Tongue (tissue), 2 donors: ENCODE results near the gene FCGR1A. TPM values are rescaled to one million over a fixed set of nuclear protein-coding genes. Genes with fewer than 3 reads are reported as not detected.
"Not testable (repeated sequence)": the region's sequence is repeated elsewhere in the genome, so short reads cannot be mapped to it uniquely, and the experiment has no call there.

ENCODE experiments used
- DNase-seq: peaks from one replicate; pipeline ENCODE4 v3.0.0-alpha.2; 2015
- total RNA-seq: library from RNA; depleted of rRNA; stranded (reverse); fragments of >200 nt; gene quantifications from one replicate; pipeline ENCODE4 v1.2.3, GENCODE V29; 2014

Gene FCGR1A
- total RNA-seq, 1 donor from 2014 or later: 1.7 TPM

GRCh38 chr1:149841149-149841548 is 58.7 kb downstream of the FCGR1A start:
- DNase-seq: not testable (repeated sequence)

Other genes with a start within 250 kb of the FCGR1A start
- gene PPIAL4C, start 198.8 kb upstream of the FCGR1A start, total RNA-seq: not detected
- gene BOLA1, start 116.9 kb downstream of the FCGR1A start, total RNA-seq: 15.3 TPM
- 3.7 TPM for gene SV2A, start 135.2 kb downstream of the FCGR1A start, total RNA-seq
- 9.9 TPM for gene SF3B4, start 145.1 kb downstream of the FCGR1A start, total RNA-seq
- 21.0 TPM for gene MTMR11, start 154.2 kb downstream of the FCGR1A start, total RNA-seq
- 26.8 TPM for gene OTUD7B, start 228.0 kb downstream of the FCGR1A start, total RNA-seq